Endothelial cell of umbilical vein (primary cell): ENCODE data around the gene ZNF462. TPM values are rescaled to one million over a fixed set of nuclear protein-coding genes. Genes with fewer than 3 reads are reported as not detected.

Experiments
- BruUV-seq: library from RNA; stranded (reverse); fragments of 400-500 nt; replicated peaks from 2 replicates; lab custom pipeline; 2021; lab: Mats Ljungman, UMichigan
- CTCF ChIA-PET: fragments of 300-600, 350-600 bp; sonication (Branson Sonifier 250); formaldehyde crosslinking; loops from one replicate; lab custom pipeline; 2021; ENCODE audit warnings: antibody characterized with exemption, inconsistent platforms; lab: Charles Lee
- POLR2A ChIA-PET: fragments of 300-600, 350-600 bp; sonication (Branson Sonifier 250); formaldehyde crosslinking; loops from one replicate; lab custom pipeline; 2021; ENCODE audit warnings: antibody characterized with exemption, inconsistent platforms; lab: Charles Lee
- DNase-seq: peaks from one replicate; pipeline ENCODE4 v3.0.0-alpha.2; 2011; ENCODE audit warnings: low read depth, low spot score
- FAIRE-seq: peaks from 2 replicates; lab custom pipeline; 2011; peaks lifted over from hg19 to GRCh38; lab: Jason Lieb, UNC
- H2AFZ ChIP-seq: 2 replicates; pipeline ENCODE4 v1.6.0; 2012; ENCODE audit warnings: low read depth, low read length, control low read depth, inconsistent platforms
- H3K27ac ChIP-seq: 2 replicates; pipeline ENCODE4 v1.5.1; 2011; ENCODE audit warnings: low read depth, mild to moderate bottlenecking, control low read depth, low read length, moderate library complexity; ENCODE audit not compliant: insufficient read depth
- H3K27me3 ChIP-seq, 2 experiments: 2 replicates each; pipeline versions ENCODE4 v1.6.0 to v1.6.1; 2011; ENCODE audit warnings: low read length in 2 of 2, mixed read lengths in 1 of 2; ENCODE audit not compliant: control insufficient read depth in 2 of 2, insufficient read depth in 2 of 2
- H3K36me3 ChIP-seq, 2 experiments: 2 replicates in 1 of 2; 3 replicates in 1 of 2; pipeline ENCODE4 v1.5.1; 2011; ENCODE audit warnings: low read length in 2 of 2, mild to moderate bottlenecking in 1 of 2, moderate library complexity in 1 of 2; ENCODE audit not compliant: control insufficient read depth in 2 of 2, insufficient read depth in 2 of 2; ENCODE audit errors: extremely low read depth in 1 of 2
- H3K4me1 ChIP-seq: 3 replicates; pipeline ENCODE4 v1.5.1; 2011; ENCODE audit warnings: mild to moderate bottlenecking, low read length; ENCODE audit not compliant: control insufficient read depth, insufficient read depth; ENCODE audit errors: extremely low read depth
- H3K4me2 ChIP-seq: 2 replicates; pipeline ENCODE4 v1.6.1; 2011; ENCODE audit warnings: low read length, control low read depth, mixed read lengths; ENCODE audit not compliant: insufficient read depth
- H3K4me3 ChIP-seq, 3 experiments: fragments of 200-600 bp in 1 of 3; sonication (generic), shearing (Covaris generic) in 1 of 3; replicated peaks in 1 of 3; 2 replicates each; pipeline ENCODE4 v1.5.1; 2011 to 2016; ENCODE audit warnings: control low read depth in 3 of 3, low read length in 3 of 3, mild to moderate bottlenecking in 2 of 3, inconsistent platforms in 1 of 3, low read depth in 1 of 3, moderate library complexity in 1 of 3; ENCODE audit not compliant: insufficient read depth in 1 of 3
- H3K79me2 ChIP-seq: 2 replicates; pipeline ENCODE4 v1.6.0; 2012; ENCODE audit warnings: low read length, inconsistent platforms; ENCODE audit not compliant: control insufficient read depth, insufficient read depth
- H3K9ac ChIP-seq: replicated peaks from 2 replicates; pipeline ENCODE3; 2011; ENCODE audit warnings: low read length, control low read depth; ENCODE audit not compliant: insufficient read depth; ENCODE audit errors: extremely low read depth
- H3K9me1 ChIP-seq: replicated peaks from 3 replicates; pipeline ENCODE4 v1.6.0; 2011; ENCODE audit warnings: mild to moderate bottlenecking, low read length; ENCODE audit not compliant: control insufficient read depth, insufficient read depth; ENCODE audit errors: extremely low read depth
- H3K9me3 ChIP-seq: replicated peaks from 2 replicates; pipeline ENCODE4 v1.5.1; 2012; ENCODE audit warnings: low read length, inconsistent platforms; ENCODE audit not compliant: control insufficient read depth, insufficient read depth
- H4K20me1 ChIP-seq: replicated peaks from 2 replicates; pipeline ENCODE3; 2011; ENCODE audit warnings: mild to moderate bottlenecking, low read length; ENCODE audit not compliant: control insufficient read depth, insufficient read depth; ENCODE audit errors: extremely low read depth
- EZH2 ChIP-seq: IDR thresholded peaks from 2 replicates; pipeline ENCODE4 v1.6.1; 2012; ENCODE audit warnings: borderline replicate concordance, low read depth, mild to moderate bottlenecking, moderate library complexity, low read length, inconsistent platforms; ENCODE audit not compliant: severe bottlenecking
- FOS ChIP-seq: IDR thresholded peaks from 2 replicates; pipeline ENCODE4 v1.6.1; 2011; ENCODE audit warnings: mild to moderate bottlenecking, low read length, moderate library complexity, borderline replicate concordance; ENCODE audit not compliant: insufficient read depth
- GATA2 ChIP-seq: IDR thresholded peaks from 2 replicates; pipeline ENCODE4 v1.7.0; 2011; ENCODE audit warnings: low read depth, mild to moderate bottlenecking, moderate library complexity, mixed read lengths, low read length; ENCODE audit not compliant: insufficient read length, insufficient read depth
- JUN ChIP-seq: IDR thresholded peaks from 2 replicates; pipeline ENCODE4 v1.6.1; 2011; ENCODE audit warnings: borderline replicate concordance, low read depth; ENCODE audit not compliant: insufficient read length, insufficient read depth
- MYC ChIP-seq: IDR thresholded peaks from one replicate; pipeline ENCODE4 v1.6.1; 2011; ENCODE audit warnings: mild to moderate bottlenecking, low read depth, low read length
- POLR2A ChIP-seq: IDR thresholded peaks from 2 replicates; pipeline ENCODE4 v1.6.1; 2012; ENCODE audit warnings: low read depth, mild to moderate bottlenecking, control low read depth, low read length
- POLR2AphosphoS5 ChIP-seq: IDR thresholded peaks from 2 replicates; pipeline ENCODE4 v1.6.1; 2012; ENCODE audit warnings: low read depth, mild to moderate bottlenecking, control low read depth, low read length, moderate library complexity; ENCODE audit not compliant: insufficient read depth
- dilution Hi-C: fragments of 300-500 bp; cut with MboI; formaldehyde crosslinking; loops from one replicate; pipeline ENCODE4 v1.15.0; 2019; ENCODE audit warnings: low sequenced_read_pairs; ENCODE audit not compliant: extremely low pct_ligation_motif_present
- intact Hi-C: fragments of 100-400 bp; cut with micrococcal nuclease; formaldehyde crosslinking; loops from one replicate; pipeline ENCODE4 v1.10.0; 2022
- polyA plus RNA-seq, 4 experiments: library from polyadenylated mRNA; depleted of rRNA in 3 of 4; stranded (reverse) in 3 of 4; unstranded in 1 of 4; fragments of >200 nt; gene quantifications; 2 replicates each; pipeline versions ENCODE4 v1.2.1 to v1.2.3, GENCODE V29; 2011 to 2012; ENCODE audit warnings: missing spikeins in 1 of 4
- total RNA-seq: library from RNA; stranded (reverse); gene quantifications from 2 replicates; pipeline ENCODE4 v1.2.3, GENCODE V29; 2021
- TF ChIP-seq, protein P1 (sequence below), 2 donors: IDR thresholded peaks; 1 replicate in 1 of 2; 2 replicates in 1 of 2; pipeline ENCODE4 v1.5.1; 2011; ENCODE audit warnings: low read length in 2 of 2, mild to moderate bottlenecking in 2 of 2, moderate library complexity in 2 of 2, control low read depth in 1 of 2, inconsistent platforms in 1 of 2, low read depth in 1 of 2; ENCODE audit not compliant: insufficient read depth in 1 of 2; ENCODE audit errors: extremely low read depth in 1 of 2
- TF ChIP-seq, protein P2 (sequence below): IDR thresholded peaks from 2 replicates; pipeline ENCODE4 v1.6.1; 2011; ENCODE audit not compliant: insufficient read depth, insufficient read length

ZNF462 gene
- total and polyA plus RNA-seq, 2 donors (not counting 3 experiments of a cell fraction or from before 2014, with no cell fraction given): 6.2 to 24.7 TPM

DNA sequence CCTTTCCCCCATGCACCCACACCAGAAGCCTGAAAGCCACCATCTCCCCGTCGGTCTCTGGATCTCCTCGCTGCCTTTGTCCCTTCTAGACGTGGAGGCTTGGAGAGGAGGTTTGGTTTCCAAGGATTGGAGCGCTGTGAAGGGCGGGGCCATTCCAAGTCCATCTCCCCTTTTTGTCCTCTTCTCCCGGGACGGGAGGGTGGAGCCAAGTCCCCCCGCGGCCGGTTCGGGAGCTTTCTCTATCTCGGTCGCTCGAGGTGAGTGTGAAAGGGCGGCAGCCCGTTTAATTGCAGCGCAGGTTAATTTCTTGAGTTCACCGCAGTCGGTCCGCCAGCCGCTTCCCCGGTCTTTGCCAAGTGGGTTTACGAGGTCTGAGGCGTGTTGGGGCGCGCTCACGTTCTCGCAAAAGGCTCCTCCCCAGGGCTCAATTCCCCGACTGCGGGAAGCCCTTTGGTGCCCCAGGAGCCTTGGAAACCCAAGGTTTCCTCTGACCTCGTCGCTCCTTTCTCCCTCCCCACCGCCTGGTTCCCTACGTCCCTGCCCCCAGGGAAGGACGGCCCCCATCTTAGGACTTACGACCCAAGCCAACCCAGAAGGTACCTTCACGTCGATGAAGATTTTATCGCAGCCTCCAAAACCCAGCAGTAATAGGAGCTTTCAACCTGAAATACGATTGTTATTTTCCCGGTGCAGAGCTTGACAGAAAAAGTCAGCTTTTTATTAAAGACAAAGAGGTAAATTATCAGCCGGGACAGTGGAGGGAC, 2.8 kb upstream of the ZNF462 start:
- no peaks in the 10 kb centered on the region for H4K20me1 ChIP-seq
- TSS peak; percentile 46 for BruUV-seq
- FAIRE-seq (peak; percentile 31), DNase-seq (peak; percentile 46)
- H3K27me3 ChIP-seq: no peaks in the 10 kb centered on the region
- dilution Hi-C loops (no loop called here), intact Hi-C loops (loop anchor here (1.0 to 5.0 kb wide), 4 partner anchors 56 to 422 kb away; partner anchors contain the start of gene RAD23B)
- TF ChIP-seq POLR2AphosphoS5 (no peak), EZH2 (no peak), JUN (no peak), MYC (no peak), GATA2 (no peak), POLR2A (no peak), FOS (no peak)
- TF ChIP-seq, protein P1, sequence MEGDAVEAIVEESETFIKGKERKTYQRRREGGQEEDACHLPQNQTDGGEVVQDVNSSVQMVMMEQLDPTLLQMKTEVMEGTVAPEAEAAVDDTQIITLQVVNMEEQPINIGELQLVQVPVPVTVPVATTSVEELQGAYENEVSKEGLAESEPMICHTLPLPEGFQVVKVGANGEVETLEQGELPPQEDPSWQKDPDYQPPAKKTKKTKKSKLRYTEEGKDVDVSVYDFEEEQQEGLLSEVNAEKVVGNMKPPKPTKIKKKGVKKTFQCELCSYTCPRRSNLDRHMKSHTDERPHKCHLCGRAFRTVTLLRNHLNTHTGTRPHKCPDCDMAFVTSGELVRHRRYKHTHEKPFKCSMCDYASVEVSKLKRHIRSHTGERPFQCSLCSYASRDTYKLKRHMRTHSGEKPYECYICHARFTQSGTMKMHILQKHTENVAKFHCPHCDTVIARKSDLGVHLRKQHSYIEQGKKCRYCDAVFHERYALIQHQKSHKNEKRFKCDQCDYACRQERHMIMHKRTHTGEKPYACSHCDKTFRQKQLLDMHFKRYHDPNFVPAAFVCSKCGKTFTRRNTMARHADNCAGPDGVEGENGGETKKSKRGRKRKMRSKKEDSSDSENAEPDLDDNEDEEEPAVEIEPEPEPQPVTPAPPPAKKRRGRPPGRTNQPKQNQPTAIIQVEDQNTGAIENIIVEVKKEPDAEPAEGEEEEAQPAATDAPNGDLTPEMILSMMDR (IDR thresholded peaks at IDR 0.05; ENCODE audit: extremely low read depth in 1 of 2, insufficient read depth in 1 of 2, low read depth in 1 of 2, low read length in 2 of 2): no peak
- TF ChIP-seq, protein P2, sequence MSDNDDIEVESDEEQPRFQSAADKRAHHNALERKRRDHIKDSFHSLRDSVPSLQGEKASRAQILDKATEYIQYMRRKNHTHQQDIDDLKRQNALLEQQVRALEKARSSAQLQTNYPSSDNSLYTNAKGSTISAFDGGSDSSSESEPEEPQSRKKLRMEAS: no peak
- CTCF ChIA-PET: interaction anchor here (0.7 to 1.0 kb wide), 2 partner anchors 28 to 1019 kb away, joined by 3 read pairs; no protein-coding TSS in a partner anchor
- H3K27ac ChIP-seq: peak overlapping the region; percentile 65
- peak overlapping the region; percentile 98 for H3K4me2 ChIP-seq
- peaks cover 17% of the 10 kb centered on the region for H3K4me1 ChIP-seq
- peak overlapping the region; percentile 69 to 97 (median 97) for H3K4me3 ChIP-seq
- no peaks in the 10 kb centered on the region for H3K9me3 ChIP-seq
- H3K36me3 ChIP-seq: no peaks in the 10 kb centered on the region
- H3K9ac ChIP-seq: peak overlapping the region; percentile 83
- H3K79me2 ChIP-seq: no peaks in the 10 kb centered on the region
- POLR2A ChIA-PET: no interaction called here
- peak overlapping the region; percentile 98 for H2AFZ ChIP-seq
- H3K9me1 ChIP-seq: no peaks in the 10 kb centered on the region
